A549 (cell line): Measurements from ENCODE around the gene S100A9. TPM values are rescaled to one million over a fixed set of nuclear protein-coding genes. Genes with fewer than 3 reads are reported as not detected.

Experiments
- ATAC-seq, 2 experiments: fragments of 200-7000 bp in 1 of 2; fragments of >200 bp in 1 of 2; cut with Nextera tagmentation in 1 of 2; cut with Tn5 transposase in 1 of 2; 3 replicates each; pipeline versions ENCODE4 v1.8.0 to v1.9.1; 2018 to 2020; ENCODE audit warnings: mild to moderate bottlenecking in 1 of 2, moderate library complexity in 1 of 2
- CTCF ChIA-PET: fragments of 300-600 bp; sonication (Branson Sonifier 250); formaldehyde crosslinking; extraction: SDS; loops from one replicate; lab custom pipeline; 2021; ENCODE audit warnings: antibody characterized with exemption, inconsistent platforms; lab: Yijun Ruan, JAX
- POLR2A ChIA-PET: fragments of 350-600 bp; formaldehyde crosslinking; extraction: SDS; loops from one replicate; lab custom pipeline; 2021; ENCODE audit warnings: antibody characterized with exemption, inconsistent platforms; lab: Yijun Ruan, JAX
- DNase-seq, 2 experiments: peaks; one replicate each; pipeline versions ENCODE4 v3.0.0 to v3.0.0-alpha.2; 2011 to 2016; ENCODE audit warnings: low read depth in 1 of 2, low spot score in 1 of 2
- FAIRE-seq: peaks from 2 replicates; lab custom pipeline; 2011; peaks lifted over from hg19 to GRCh38; lab: Jason Lieb, UNC
- H3K27ac ChIP-seq, 2 experiments: fragments of >200 bp; sonication (Bioruptor Twin); formaldehyde crosslinking; 3 replicates each; pipeline ENCODE4 v1.5.1; 2016 to 2017
- H3K4me1 ChIP-seq: fragments of >200 bp; sonication (Bioruptor Twin); formaldehyde crosslinking; 3 replicates; pipeline ENCODE4 v1.6.1; 2016
- H3K4me2 ChIP-seq: fragments of >200 bp; sonication (Bioruptor Twin); formaldehyde crosslinking; 3 replicates; pipeline ENCODE4 v1.6.1; 2016
- H3K4me3 ChIP-seq: fragments of >200 bp; sonication (Bioruptor Twin); formaldehyde crosslinking; 3 replicates; pipeline ENCODE4 v1.5.1; 2016
- H3K9me3 ChIP-seq: fragments of >200 bp; sonication (Bioruptor Twin); formaldehyde crosslinking; 3 replicates; pipeline ENCODE4 v1.6.1; 2016
- CEBPB ChIP-seq, 2 experiments: fragments of >200 bp in 1 of 2; sonication (Bioruptor Twin) in 1 of 2; formaldehyde crosslinking in 1 of 2; IDR thresholded peaks; 2 replicates each; pipeline ENCODE4 v1.6.1; 2012 to 2016
- CHD4 ChIP-seq: fragments of 200-600 bp; sonication (generic); IDR thresholded peaks from 2 replicates; pipeline ENCODE4 v1.6.1; 2016; ENCODE audit warnings: antibody characterized with exemption, mild to moderate bottlenecking, borderline replicate concordance
- EHMT2 ChIP-seq: fragments of 200-600 bp; sonication (generic); IDR thresholded peaks from 2 replicates; pipeline ENCODE4 v1.6.1; 2016; ENCODE audit warnings: antibody characterized with exemption, low read depth, mild to moderate bottlenecking, moderate library complexity
- GATA3 ChIP-seq: IDR thresholded peaks from 2 replicates; pipeline ENCODE4 v1.6.1; 2012; ENCODE audit warnings: borderline replicate concordance
- HOXB13 ChIP-seq: fragments of 250-450 bp; sonication (Bioruptor Pico); IDR thresholded peaks from 2 replicates; pipeline ENCODE4 v1.5.0; 2020; ENCODE audit warnings: low read depth, mild to moderate bottlenecking, moderate library complexity
- HOXB5 ChIP-seq: fragments of 250-450 bp; sonication (Bioruptor Pico); IDR thresholded peaks from 2 replicates; pipeline ENCODE4 v1.5.0; 2020; ENCODE audit warnings: mild to moderate bottlenecking, moderate library complexity
- KDM5A ChIP-seq: fragments of 200-600 bp; sonication (generic); IDR thresholded peaks from 2 replicates; pipeline ENCODE4 v1.6.1; 2016; ENCODE audit warnings: antibody characterized with exemption, mild to moderate bottlenecking
- MAZ ChIP-seq: fragments of 150-350 bp; IDR thresholded peaks from 2 replicates; pipeline ENCODE4 v1.6.1; 2014; ENCODE audit warnings: antibody characterized with exemption, low read depth, low read length, borderline replicate concordance
- MYC ChIP-seq: IDR thresholded peaks from 2 replicates; pipeline ENCODE4 v1.6.1; 2012; ENCODE audit warnings: mild to moderate bottlenecking, inconsistent platforms, low read length, improper control_type of control experiment, borderline replicate concordance
- NFE2L2 ChIP-seq: fragments of 150-350 bp; conservative IDR thresholded peaks from 2 replicates; pipeline ENCODE4 v1.6.1; 2014; ENCODE audit warnings: low read length
- NPAS2 ChIP-seq: fragments of 250-450 bp; sonication (Bioruptor Pico); IDR thresholded peaks from 2 replicates; pipeline ENCODE4 v1.8.0; 2022; ENCODE audit warnings: mild to moderate bottlenecking, moderate library complexity, borderline replicate concordance
- NR3C1 ChIP-seq: fragments of >200 bp; sonication (Bioruptor Twin); formaldehyde crosslinking; IDR thresholded peaks from 3 replicates; pipeline ENCODE4 v1.6.1; 2017
- POLR2AphosphoS2 ChIP-seq: conservative IDR thresholded peaks from 2 replicates; pipeline ENCODE4 v1.6.1; 2012; ENCODE audit warnings: low read length, improper control_type of control experiment, inconsistent platforms
- SMC3 ChIP-seq: fragments of >200 bp; sonication (Bioruptor Twin); formaldehyde crosslinking; IDR thresholded peaks from 3 replicates; pipeline ENCODE4 v1.6.1; 2018; ENCODE audit warnings: inconsistent platforms
- ZFP36 ChIP-seq: fragments of 450-650 bp; IDR thresholded peaks from 2 replicates; pipeline ENCODE4 v1.6.1; 2014; ENCODE audit warnings: borderline replicate concordance; ENCODE audit not compliant: partially characterized antibody
- ZNF302 ChIP-seq: fragments of 250-450 bp; sonication (Bioruptor Pico); IDR thresholded peaks from 2 replicates; pipeline ENCODE4 v1.9.0; 2021; ENCODE audit warnings: inconsistent platforms, mild to moderate bottlenecking, moderate library complexity
- ZSCAN20 ChIP-seq: fragments of 250-450 bp; sonication (Bioruptor Pico); IDR thresholded peaks from 2 replicates; pipeline ENCODE4 v1.8.0; 2022; ENCODE audit warnings: mild to moderate bottlenecking, moderate library complexity
- whole genome bisulfite sequencing: methylation state at CpG from one replicate; pipeline ENCODE4 v1.1.6; 2017; ENCODE audit errors: missing lambda C conversion rate; 5-methylcytosine and 5-hydroxymethylcytosine counted together
- polyA plus RNA-seq, 4 experiments: library from polyadenylated mRNA; depleted of rRNA in 3 of 4; stranded (reverse); fragments of >200 nt; fragmentation: RNase III in 1 of 4; extraction: RNeasy Plus Mini Kit Qiagen cat#74134 plus additional on column Dnase treatment in 1 of 4; gene quantifications; 2 replicates in 3 of 4; 3 replicates in 1 of 4; pipeline ENCODE4 v1.2.3, GENCODE V29; 2011 to 2017
- TF ChIP-seq, protein P1 (sequence below): fragments of >200 bp; sonication (Bioruptor Twin); formaldehyde crosslinking; IDR thresholded peaks from 3 replicates; pipeline ENCODE4 v1.5.1; 2016
- TF ChIP-seq, protein P2 (sequence below): fragments of 450-650 bp; IDR thresholded peaks from 2 replicates; pipeline ENCODE4 v1.6.1; 2014; ENCODE audit warnings: antibody characterized with exemption
- TF ChIP-seq, protein P3 (sequence below): fragments of 200-600 bp; sonication (generic); IDR thresholded peaks from 2 replicates; pipeline ENCODE4 v1.6.1; 2016; ENCODE audit warnings: antibody characterized with exemption, mild to moderate bottlenecking, moderate library complexity
- TF ChIP-seq, protein P4 (sequence below): fragments of >200 bp; sonication (Bioruptor Twin); formaldehyde crosslinking; IDR thresholded peaks from 2 replicates; pipeline ENCODE4 v1.6.1; 2016

S100A9 gene
- polyA plus RNA-seq, 2 of the 4 experiments (the other 2 are of a cell fraction), result 0.90 to 3.1 TPM

DNA sequence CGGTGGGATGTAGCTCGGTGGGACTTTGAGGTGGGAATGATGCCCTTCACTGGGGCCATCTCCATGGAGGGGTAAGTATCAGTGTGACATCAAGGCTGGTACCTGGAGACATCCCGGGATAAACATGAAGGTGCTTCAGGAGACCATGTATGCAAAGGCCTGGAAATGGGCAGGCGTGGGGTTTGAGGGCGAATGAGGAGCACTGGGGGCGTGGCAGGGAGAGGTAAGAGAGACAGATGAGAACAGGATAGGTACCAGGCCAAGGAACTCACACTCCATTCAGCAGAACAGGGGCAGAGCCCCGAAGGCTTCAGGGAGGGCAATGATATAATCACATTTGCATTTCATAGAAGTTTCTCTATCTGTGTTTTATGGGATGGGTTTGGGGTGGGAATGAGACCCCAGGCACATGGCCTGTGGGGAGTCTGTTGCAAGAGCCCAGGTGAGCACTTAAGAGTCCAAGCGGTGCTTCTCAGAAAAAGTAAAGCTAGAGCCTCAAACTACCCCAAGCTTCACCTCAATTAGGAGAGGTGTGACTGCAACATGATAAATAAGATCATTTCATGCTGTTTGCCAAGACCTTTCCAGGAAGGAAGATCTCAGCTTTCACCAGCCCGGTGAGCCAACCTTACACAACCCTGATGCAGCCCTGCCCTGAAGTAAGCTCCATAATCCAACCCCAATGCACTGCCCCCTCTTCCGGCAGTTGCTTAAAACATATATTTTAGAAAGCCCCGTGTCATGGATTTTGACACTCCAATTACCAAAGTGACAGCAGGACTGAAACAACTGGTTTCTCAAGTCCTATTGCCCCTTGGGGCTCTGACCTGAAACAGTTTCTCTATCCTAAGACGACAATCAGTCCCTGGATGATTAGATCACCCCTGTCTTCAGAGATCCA is 7.4 kb downstream of the S100A9 start:
- no peak overlapping the region for H3K27ac ChIP-seq
- POLR2A ChIA-PET, result no interaction called here
- CTCF ChIA-PET, result interaction anchor here (1.1 to 7.7 kb wide), 6 partner anchors 10 to 146 kb away, joined by 3 to 70 read pairs (median 10); partner anchors contain the start of gene S100A12
- H3K4me1 ChIP-seq, result no peaks in the 10 kb centered on the region
- TF ChIP-seq, protein P1, sequence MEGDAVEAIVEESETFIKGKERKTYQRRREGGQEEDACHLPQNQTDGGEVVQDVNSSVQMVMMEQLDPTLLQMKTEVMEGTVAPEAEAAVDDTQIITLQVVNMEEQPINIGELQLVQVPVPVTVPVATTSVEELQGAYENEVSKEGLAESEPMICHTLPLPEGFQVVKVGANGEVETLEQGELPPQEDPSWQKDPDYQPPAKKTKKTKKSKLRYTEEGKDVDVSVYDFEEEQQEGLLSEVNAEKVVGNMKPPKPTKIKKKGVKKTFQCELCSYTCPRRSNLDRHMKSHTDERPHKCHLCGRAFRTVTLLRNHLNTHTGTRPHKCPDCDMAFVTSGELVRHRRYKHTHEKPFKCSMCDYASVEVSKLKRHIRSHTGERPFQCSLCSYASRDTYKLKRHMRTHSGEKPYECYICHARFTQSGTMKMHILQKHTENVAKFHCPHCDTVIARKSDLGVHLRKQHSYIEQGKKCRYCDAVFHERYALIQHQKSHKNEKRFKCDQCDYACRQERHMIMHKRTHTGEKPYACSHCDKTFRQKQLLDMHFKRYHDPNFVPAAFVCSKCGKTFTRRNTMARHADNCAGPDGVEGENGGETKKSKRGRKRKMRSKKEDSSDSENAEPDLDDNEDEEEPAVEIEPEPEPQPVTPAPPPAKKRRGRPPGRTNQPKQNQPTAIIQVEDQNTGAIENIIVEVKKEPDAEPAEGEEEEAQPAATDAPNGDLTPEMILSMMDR, result no peak
- TF ChIP-seq GATA3 (no peak), ZFP36 (no peak), CEBPB (IDR thresholded peaks at IDR 0.05) (no peak)
- ATAC-seq, result no peak
- H3K4me2 ChIP-seq, result no peak overlapping the region
- DNase-seq, result no peak
- 28% methylated on average over 12 of the region's 12 CpGs for WGBS
- no peaks in the 10 kb centered on the region for H3K9me3 ChIP-seq
- H3K4me3 ChIP-seq, result no peak overlapping the region
- FAIRE-seq, result no peak

DNA sequence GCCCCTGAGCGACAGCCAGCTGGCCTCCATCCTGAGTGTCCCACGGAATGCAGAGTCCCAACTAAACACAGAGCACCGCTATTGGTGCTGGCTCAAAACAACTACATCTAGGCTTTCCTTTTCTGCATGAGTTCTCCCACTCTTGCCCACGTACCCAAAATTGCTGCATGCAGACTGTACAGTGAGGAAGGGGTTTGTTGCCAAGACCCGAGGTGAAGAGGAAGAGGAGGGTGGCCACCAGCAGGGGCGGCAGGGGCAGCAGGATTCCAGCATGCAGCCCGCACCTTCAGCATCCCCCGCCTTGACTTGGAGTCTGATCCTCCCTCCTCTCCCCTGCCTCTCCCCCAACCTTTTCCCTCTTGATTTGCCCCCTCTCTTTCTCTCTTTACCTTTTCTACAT is 8.0 kb downstream of the S100A9 start:
- no peak for TF ChIP-seq EHMT2
- no peak for TF ChIP-seq HOXB5
- TF ChIP-seq NR3C1, result no peak
- TF ChIP-seq ZSCAN20 (CRISPR knock-in tag), result no peak
- TF ChIP-seq, protein P1, result no peak
- TF ChIP-seq, protein P2, sequence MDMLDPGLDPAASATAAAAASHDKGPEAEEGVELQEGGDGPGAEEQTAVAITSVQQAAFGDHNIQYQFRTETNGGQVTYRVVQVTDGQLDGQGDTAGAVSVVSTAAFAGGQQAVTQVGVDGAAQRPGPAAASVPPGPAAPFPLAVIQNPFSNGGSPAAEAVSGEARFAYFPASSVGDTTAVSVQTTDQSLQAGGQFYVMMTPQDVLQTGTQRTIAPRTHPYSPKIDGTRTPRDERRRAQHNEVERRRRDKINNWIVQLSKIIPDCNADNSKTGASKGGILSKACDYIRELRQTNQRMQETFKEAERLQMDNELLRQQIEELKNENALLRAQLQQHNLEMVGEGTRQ, result no peak
- TF ChIP-seq ZNF302 (CRISPR knock-in tag), result no peak
- no peak for TF ChIP-seq NFE2L2
- no peak for TF ChIP-seq MYC
- TF ChIP-seq SMC3, result no peak
- TF ChIP-seq MAZ, result no peak
- no peak for TF ChIP-seq NPAS2 (CRISPR knock-in tag)
- TF ChIP-seq, protein P3, sequence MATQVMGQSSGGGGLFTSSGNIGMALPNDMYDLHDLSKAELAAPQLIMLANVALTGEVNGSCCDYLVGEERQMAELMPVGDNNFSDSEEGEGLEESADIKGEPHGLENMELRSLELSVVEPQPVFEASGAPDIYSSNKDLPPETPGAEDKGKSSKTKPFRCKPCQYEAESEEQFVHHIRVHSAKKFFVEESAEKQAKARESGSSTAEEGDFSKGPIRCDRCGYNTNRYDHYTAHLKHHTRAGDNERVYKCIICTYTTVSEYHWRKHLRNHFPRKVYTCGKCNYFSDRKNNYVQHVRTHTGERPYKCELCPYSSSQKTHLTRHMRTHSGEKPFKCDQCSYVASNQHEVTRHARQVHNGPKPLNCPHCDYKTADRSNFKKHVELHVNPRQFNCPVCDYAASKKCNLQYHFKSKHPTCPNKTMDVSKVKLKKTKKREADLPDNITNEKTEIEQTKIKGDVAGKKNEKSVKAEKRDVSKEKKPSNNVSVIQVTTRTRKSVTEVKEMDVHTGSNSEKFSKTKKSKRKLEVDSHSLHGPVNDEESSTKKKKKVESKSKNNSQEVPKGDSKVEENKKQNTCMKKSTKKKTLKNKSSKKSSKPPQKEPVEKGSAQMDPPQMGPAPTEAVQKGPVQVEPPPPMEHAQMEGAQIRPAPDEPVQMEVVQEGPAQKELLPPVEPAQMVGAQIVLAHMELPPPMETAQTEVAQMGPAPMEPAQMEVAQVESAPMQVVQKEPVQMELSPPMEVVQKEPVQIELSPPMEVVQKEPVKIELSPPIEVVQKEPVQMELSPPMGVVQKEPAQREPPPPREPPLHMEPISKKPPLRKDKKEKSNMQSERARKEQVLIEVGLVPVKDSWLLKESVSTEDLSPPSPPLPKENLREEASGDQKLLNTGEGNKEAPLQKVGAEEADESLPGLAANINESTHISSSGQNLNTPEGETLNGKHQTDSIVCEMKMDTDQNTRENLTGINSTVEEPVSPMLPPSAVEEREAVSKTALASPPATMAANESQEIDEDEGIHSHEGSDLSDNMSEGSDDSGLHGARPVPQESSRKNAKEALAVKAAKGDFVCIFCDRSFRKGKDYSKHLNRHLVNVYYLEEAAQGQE, result no peak
- TF ChIP-seq KDM5A, result no peak
- TF ChIP-seq CHD4, result no peak
- TF ChIP-seq, protein P4, sequence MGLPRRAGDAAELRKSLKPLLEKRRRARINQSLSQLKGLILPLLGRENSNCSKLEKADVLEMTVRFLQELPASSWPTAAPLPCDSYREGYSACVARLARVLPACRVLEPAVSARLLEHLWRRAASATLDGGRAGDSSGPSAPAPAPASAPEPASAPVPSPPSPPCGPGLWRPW, result no peak
- no peak for TF ChIP-seq HOXB13 (CRISPR knock-in tag)
- no peak for TF ChIP-seq POLR2AphosphoS2
- ChIA-PET CTCF (interaction anchor here (1.2 to 7.7 kb wide), 4 partner anchors 10 to 128 kb away, joined by 3 to 70 read pairs (median 32); partner anchors contain the start of gene S100A12), POLR2A (no interaction called here)
- Histone ChIP-seq H3K4me2 (no peak overlapping the region), H3K4me3 (no peak overlapping the region), H3K9me3 (no peaks in the 10 kb centered on the region), H3K27ac (no peak overlapping the region), H3K4me1 (no peaks in the 10 kb centered on the region)
- no peak for DNase-seq
- WGBS, result 35% methylated on average over 8 of the region's 8 CpGs
- ATAC-seq, result no peak
- FAIRE-seq, result no peak
